ENCODE data around the gene COL3A1. TPM values are rescaled to one million over a fixed set of nuclear protein-coding genes. Genes with fewer than 3 reads are reported as not detected.

Gene COL3A1
- total and polyA plus RNA-seq, 9 of the 15 experiments (the other 6 are each of a cell fraction or from before 2014, with no cell fraction given): 0.01 to 0.71 (median 0.07) TPM; not detected in 2

DNA sequence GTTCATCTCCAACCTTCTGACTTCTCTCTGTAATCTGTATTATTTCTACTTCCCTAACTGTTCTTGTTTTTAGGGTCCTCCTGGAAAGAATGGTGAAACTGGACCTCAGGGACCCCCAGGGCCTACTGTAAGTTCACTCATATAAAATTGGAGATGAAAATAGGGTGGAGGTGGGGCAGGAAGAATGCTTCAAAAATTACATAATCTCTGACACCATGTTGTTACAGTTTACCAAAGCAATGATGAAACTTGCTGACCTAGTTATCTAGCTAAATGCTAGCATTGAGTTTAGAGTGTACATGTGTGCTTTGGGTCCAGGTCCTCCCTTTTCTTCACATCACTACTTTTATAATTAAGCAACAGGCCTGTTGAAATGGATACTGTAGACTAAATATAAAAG lies 23.1 kb downstream of the COL3A1 start:
- no peaks in the 10 kb centered on the region for H3K9me1 ChIP-seq (ENCODE audit: control insufficient read depth, insufficient read depth, low read length)
- no peak overlapping the region for H3K27ac ChIP-seq (ENCODE audit: extremely low read depth, low read depth, low read length)
- H2AFZ ChIP-seq (ENCODE audit: low read depth, low read length): no peak overlapping the region
- FAIRE-seq: no peak
- H3K4me3 ChIP-seq: no peak overlapping the region
- POLR2A ChIA-PET: no interaction called here
- no peaks in the 10 kb centered on the region for H3K9me3 ChIP-seq (replicated peaks; ENCODE audit: control insufficient read depth, insufficient read depth, low read depth, low read length)
- no peaks in the 10 kb centered on the region for H3K4me1 ChIP-seq (replicated peaks in 1 of 2; ENCODE audit: control insufficient read depth in 2 of 2, insufficient read depth in 2 of 2, low read length in 2 of 2)
- no peak overlapping the region for H3K9ac ChIP-seq (ENCODE audit: insufficient read depth in 1 of 2, low read depth in 2 of 2, low read length in 2 of 2)
- no peaks in the 10 kb centered on the region for H3K27me3 ChIP-seq (ENCODE audit: control insufficient read depth in 2 of 2, insufficient read depth in 2 of 2, low read length in 2 of 2)
- H3K36me3 ChIP-seq (ENCODE audit: control insufficient read depth, insufficient read depth, low read length): no peaks in the 10 kb centered on the region
- H4K20me1 ChIP-seq (replicated peaks; ENCODE audit: control insufficient read depth, insufficient read depth, low read length): no peaks in the 10 kb centered on the region
- TF ChIP-seq COPS2 (conservative IDR thresholded peaks at IDR 0.05): no peak
- TF ChIP-seq CREB1 (IDR thresholded peaks at IDR 0.05): no peak
- TF ChIP-seq CREB1 (CRISPR knock-in tag; IDR thresholded peaks at IDR 0.05): no peak
- TF ChIP-seq ZFP36 (IDR thresholded peaks at IDR 0.05; ENCODE audit: low read depth, low read length, partially characterized antibody): no peak
- no peak for TF ChIP-seq RBM22 (IDR thresholded peaks at IDR 0.05; ENCODE audit: low read depth, low read length, poor library complexity, severe bottlenecking)
- TF ChIP-seq ZFX (CRISPR knock-in tag; IDR thresholded peaks at IDR 0.05): no peak
- no peak for TF ChIP-seq TRIM24 (IDR thresholded peaks at IDR 0.05)
- no peak for TF ChIP-seq ETV5 (CRISPR knock-in tag; IDR thresholded peaks at IDR 0.05; ENCODE audit: low read depth)
- TF ChIP-seq, protein P1, sequence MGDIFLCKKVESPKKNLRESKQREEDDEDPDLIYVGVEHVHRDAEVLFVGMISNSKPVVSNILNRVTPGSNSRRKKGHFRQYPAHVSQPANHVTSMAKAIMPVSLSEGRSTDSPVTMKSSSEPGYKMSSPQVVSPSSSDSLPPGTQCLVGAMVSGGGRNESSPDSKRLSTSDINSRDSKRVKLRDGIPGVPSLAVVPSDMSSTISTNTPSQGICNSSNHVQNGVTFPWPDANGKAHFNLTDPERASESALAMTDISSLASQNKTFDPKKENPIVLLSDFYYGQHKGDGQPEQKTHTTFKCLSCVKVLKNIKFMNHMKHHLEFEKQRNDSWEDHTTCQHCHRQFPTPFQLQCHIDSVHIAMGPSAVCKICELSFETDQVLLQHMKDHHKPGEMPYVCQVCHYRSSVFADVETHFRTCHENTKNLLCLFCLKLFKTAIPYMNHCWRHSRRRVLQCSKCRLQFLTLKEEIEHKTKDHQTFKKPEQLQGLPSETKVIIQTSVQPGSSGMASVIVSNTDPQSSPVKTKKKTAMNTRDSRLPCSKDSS (IDR thresholded peaks at IDR 0.05; ENCODE audit: low read depth, partially characterized antibody): no peak
- no peak for TF ChIP-seq TFAM (CRISPR knock-in tag; conservative IDR thresholded peaks at IDR 0.05)
- TF ChIP-seq ZNF212 (CRISPR knock-in tag; IDR thresholded peaks at IDR 0.05): no peak
- no peak for TF ChIP-seq HDAC8 (tag; IDR thresholded peaks at IDR 0.05)
- no peak for TF ChIP-seq RAD51 (IDR thresholded peaks at IDR 0.05; ENCODE audit: borderline replicate concordance, low read depth)
- TF ChIP-seq, protein P2, sequence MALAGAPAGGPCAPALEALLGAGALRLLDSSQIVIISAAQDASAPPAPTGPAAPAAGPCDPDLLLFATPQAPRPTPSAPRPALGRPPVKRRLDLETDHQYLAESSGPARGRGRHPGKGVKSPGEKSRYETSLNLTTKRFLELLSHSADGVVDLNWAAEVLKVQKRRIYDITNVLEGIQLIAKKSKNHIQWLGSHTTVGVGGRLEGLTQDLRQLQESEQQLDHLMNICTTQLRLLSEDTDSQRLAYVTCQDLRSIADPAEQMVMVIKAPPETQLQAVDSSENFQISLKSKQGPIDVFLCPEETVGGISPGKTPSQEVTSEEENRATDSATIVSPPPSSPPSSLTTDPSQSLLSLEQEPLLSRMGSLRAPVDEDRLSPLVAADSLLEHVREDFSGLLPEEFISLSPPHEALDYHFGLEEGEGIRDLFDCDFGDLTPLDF (CRISPR knock-in tag; IDR thresholded peaks at IDR 0.05): no peak
- TF ChIP-seq ZNF175 (CRISPR knock-in tag; IDR thresholded peaks at IDR 0.05; ENCODE audit: low read depth): no peak
- no peak for TF ChIP-seq TAF9B (IDR thresholded peaks at IDR 0.05; ENCODE audit: partially characterized antibody)
- TF ChIP-seq HMGN3 (IDR thresholded peaks at IDR 0.05; ENCODE audit: borderline replicate concordance, extremely low read depth, insufficient read length, low read depth, low read length): no peak
- TF ChIP-seq, protein P3, sequence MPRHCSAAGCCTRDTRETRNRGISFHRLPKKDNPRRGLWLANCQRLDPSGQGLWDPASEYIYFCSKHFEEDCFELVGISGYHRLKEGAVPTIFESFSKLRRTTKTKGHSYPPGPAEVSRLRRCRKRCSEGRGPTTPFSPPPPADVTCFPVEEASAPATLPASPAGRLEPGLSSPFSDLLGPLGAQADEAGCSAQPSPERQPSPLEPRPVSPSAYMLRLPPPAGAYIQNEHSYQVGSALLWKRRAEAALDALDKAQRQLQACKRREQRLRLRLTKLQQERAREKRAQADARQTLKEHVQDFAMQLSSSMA (CRISPR knock-in tag; IDR thresholded peaks at IDR 0.05): no peak
- intact Hi-C loops (cut with micrococcal nuclease) (no loop called here), in situ Hi-C loops (cut with MboI) (no loop called here)
- H3K79me2 ChIP-seq (ENCODE audit: control insufficient read depth, insufficient read depth, low read length): no peaks in the 10 kb centered on the region
- no TSS peak for BruUV-seq (replicated peaks)
- H3K4me2 ChIP-seq (ENCODE audit: insufficient read depth, low read length): no peak overlapping the region
- CTCF ChIA-PET (ENCODE audit: low intra/inter-chr PET ratio): no interaction called here
- no peak for ATAC-seq
- DNase-seq (ENCODE audit: extremely low read depth in 1 of 4, low spot score in 3 of 4): no peak
